ENCODE data around the gene TNFSF13B.

DNA sequence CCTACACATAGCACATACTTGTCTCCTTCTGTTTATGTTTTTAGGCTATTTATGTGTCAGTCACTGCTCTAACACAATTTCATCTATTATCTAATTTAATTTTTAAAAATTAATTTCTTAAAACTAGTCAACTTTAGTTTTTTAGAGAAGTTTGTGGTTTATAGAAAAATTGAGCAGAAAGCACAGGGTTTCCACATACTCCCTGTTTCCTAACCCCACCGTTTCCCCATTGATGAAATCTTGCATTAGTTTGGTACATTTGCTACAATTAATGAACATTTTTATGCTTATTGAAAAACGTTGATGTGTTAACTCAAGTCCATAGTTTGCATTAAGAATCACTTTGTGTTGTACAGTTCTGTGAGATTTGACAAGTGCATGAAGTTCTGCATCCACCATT lies 53.5 kb downstream of the TNFSF13B start:
- TF ChIP-seq, protein P1, sequence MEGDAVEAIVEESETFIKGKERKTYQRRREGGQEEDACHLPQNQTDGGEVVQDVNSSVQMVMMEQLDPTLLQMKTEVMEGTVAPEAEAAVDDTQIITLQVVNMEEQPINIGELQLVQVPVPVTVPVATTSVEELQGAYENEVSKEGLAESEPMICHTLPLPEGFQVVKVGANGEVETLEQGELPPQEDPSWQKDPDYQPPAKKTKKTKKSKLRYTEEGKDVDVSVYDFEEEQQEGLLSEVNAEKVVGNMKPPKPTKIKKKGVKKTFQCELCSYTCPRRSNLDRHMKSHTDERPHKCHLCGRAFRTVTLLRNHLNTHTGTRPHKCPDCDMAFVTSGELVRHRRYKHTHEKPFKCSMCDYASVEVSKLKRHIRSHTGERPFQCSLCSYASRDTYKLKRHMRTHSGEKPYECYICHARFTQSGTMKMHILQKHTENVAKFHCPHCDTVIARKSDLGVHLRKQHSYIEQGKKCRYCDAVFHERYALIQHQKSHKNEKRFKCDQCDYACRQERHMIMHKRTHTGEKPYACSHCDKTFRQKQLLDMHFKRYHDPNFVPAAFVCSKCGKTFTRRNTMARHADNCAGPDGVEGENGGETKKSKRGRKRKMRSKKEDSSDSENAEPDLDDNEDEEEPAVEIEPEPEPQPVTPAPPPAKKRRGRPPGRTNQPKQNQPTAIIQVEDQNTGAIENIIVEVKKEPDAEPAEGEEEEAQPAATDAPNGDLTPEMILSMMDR (IDR thresholded peaks at IDR 0.05; ENCODE audit: insufficient read depth, low read length, poor library complexity, severe bottlenecking), result no peak
- no peak for TF ChIP-seq EZH2phosphoT487 (conservative IDR thresholded peaks at IDR 0.05; ENCODE audit: low read length)

Data from SU-DHL-6 (cell line).